Lower leg skin (tissue), 4 donors: Measurements from ENCODE around the gene EFCAB11. TPM values are rescaled to one million over a fixed set of nuclear protein-coding genes. Genes with fewer than 3 reads are reported as not detected.

ENCODE experiments used
- DNase-seq, 2 donors: peaks; one replicate each; pipeline ENCODE4 v3.0.0-alpha.2; 2019; ENCODE audit warnings: low spot score in 2 of 2
- H3K4me3 ChIP-seq: fragments of 200-600 bp; sonication (generic); 2 replicates; pipeline ENCODE4 v1.5.1; 2017; ENCODE audit warnings: mild to moderate bottlenecking, low read depth; ENCODE audit not compliant: poor library complexity, severe bottlenecking
- POLR2A ChIP-seq, 2 donors: fragments of 450-650 bp; IDR thresholded peaks; one replicate each; pipeline ENCODE4 v1.6.1; 2016 to 2017; ENCODE audit warnings: antibody characterized with exemption in 2 of 2, mild to moderate bottlenecking in 1 of 2, moderate library complexity in 1 of 2
- WGBS, 2 donors: methylation state at CpG; one replicate each; pipeline ENCODE4 v1.1.5; 2018; 5-methylcytosine and 5-hydroxymethylcytosine counted together
- intact Hi-C: fragments of 100-400 bp; cut with DNase I; formaldehyde crosslinking; loops from one replicate; pipeline ENCODE4 v1.15.0; 2023; ENCODE audit warnings: low total_unique reads
- total RNA-seq, 4 donors: library from RNA; depleted of rRNA; stranded (reverse); fragments of >200 nt; gene quantifications; one replicate each; pipeline ENCODE4 v1.1.0, GENCODE V29; 2016
- TF ChIP-seq, protein P1 (sequence below), 3 donors: fragments of 450-650 bp; IDR thresholded peaks; one replicate each; pipeline ENCODE4 v1.5.1; 2016; ENCODE audit warnings: antibody characterized with exemption in 3 of 3, mild to moderate bottlenecking in 3 of 3, moderate library complexity in 2 of 3

EFCAB11 gene
- total RNA-seq, 4 donors from 2014 or later = 2.6 to 9.6 (median 4.7) TPM

DNA sequence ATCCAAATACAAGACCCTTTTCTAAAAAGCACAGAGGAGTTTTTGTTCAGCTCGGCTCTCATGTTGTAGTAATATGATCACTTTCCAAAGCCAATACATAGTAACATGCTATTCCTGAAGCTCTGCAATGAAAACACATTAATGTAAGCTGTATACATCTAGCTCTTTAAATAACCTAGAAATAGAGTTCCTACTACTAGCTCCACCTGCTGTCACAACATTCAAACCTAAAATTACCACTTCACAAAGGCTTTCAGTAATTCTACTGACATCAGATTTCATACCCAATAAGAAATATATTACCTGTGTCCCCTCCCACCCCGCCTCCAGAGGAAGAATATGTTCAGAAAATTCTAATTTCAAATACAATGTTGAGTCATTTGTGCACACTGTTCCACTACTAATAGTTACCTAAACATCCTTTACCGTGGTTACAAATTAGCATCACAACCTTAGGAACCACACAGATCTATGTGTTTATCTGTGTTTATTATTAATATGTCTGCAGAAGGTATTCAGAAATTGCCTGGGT, 17.8 kb downstream of the EFCAB11 start:
- no peak overlapping the region for H3K4me3 ChIP-seq
- DNase-seq = no peak
- no peak for TF ChIP-seq POLR2A (IDR thresholded peaks at IDR 0.05)
- TF ChIP-seq, protein P1, sequence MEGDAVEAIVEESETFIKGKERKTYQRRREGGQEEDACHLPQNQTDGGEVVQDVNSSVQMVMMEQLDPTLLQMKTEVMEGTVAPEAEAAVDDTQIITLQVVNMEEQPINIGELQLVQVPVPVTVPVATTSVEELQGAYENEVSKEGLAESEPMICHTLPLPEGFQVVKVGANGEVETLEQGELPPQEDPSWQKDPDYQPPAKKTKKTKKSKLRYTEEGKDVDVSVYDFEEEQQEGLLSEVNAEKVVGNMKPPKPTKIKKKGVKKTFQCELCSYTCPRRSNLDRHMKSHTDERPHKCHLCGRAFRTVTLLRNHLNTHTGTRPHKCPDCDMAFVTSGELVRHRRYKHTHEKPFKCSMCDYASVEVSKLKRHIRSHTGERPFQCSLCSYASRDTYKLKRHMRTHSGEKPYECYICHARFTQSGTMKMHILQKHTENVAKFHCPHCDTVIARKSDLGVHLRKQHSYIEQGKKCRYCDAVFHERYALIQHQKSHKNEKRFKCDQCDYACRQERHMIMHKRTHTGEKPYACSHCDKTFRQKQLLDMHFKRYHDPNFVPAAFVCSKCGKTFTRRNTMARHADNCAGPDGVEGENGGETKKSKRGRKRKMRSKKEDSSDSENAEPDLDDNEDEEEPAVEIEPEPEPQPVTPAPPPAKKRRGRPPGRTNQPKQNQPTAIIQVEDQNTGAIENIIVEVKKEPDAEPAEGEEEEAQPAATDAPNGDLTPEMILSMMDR (IDR thresholded peaks at IDR 0.05) = no peak
- intact Hi-C loops = no loop called here
- 56 to 65% methylated on average over 3 of the region's 3 CpGs for WGBS, 2 donors

DNA sequence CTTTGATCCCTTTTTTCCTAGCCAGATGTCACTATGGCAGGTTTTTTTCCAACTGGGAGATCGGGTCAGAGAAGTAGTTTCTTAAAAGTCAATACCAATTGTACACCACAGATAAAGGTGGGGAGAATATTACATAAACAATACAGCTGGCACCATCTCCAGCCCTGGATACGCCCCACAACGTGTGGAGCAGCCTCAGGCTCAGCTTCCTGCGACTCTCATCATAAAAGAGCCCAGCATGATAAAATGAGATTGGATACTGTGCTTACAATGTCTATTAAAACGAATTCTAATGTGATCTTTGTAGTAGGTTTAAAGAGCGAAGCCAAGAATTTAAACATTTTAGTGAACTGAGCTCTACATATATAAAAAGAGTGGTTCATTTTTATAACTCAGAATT, 21.5 kb downstream of the EFCAB11 start:
- DNase-seq = no peak
- no peak for TF ChIP-seq POLR2A (IDR thresholded peaks at IDR 0.05)
- TF ChIP-seq, protein P1 (IDR thresholded peaks at IDR 0.05) = no peak
- no peak overlapping the region for H3K4me3 ChIP-seq
- intact Hi-C loops = no loop called here
- WGBS, 2 donors = 42 to 55% methylated on average over 6 of the region's 6 CpGs

DNA sequence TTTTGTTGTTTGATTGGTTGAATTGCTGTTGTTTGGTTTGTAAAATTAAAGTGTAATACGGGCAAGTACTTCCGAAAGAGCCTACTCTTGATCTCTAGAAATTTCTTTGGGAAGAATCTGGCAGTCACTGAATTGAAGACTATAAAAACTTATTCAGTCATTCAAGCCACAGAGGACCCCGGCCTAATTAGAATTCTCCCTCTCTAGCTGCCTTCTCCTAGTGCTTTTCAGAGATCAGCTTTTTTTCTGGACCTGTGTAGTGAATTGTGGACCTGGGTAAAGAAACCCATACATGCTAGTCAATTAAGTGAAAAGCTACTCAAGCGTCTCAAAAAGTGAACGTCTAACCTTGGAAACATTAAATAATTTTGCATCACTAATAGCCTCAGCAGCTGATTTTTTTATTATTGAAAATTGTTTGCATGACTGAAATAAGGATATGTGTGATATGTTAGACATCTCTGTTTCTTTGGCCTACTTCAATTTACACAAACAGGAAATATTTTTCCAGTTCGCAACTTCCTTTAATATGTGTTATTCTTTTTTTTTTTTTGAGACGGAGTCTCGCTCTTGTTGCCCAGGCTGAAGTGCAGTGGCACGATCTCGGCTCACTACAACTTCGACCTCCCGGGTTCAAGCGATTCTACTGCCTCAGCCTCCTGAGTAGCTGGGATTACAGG, 27.2 kb downstream of the EFCAB11 start:
- DNase-seq = no peak
- intact Hi-C loops = no loop called here
- H3K4me3 ChIP-seq = no peak overlapping the region
- no peak for TF ChIP-seq POLR2A (IDR thresholded peaks at IDR 0.05)
- WGBS, 2 donors = 84 to 93% methylated on average over 13 of the region's 13 CpGs

DNA sequence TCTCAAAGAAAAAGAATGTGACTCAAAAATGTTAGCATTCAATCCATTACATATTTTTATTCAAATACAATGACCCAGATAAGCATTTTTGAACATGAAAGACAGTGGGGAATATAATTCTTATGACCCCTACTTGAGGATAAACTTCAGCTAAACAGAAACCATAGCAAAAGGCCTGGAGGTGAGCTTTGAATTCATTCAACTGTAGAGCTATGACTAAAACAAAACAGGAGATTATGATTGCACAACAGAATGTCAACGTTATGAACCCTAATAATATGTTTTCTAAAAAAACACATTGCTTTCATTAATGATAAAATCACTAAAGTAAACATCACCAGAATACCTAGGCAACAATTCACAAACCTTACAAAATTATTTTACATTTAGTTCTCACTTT, 27.8 kb downstream of the EFCAB11 start:
- DNase-seq = no peak
- 13 to 15% methylated on average over 1 of the region's 1 CpG for WGBS, 2 donors
- TF ChIP-seq, protein P1 (IDR thresholded peaks at IDR 0.05) = no peak
- TF ChIP-seq POLR2A (IDR thresholded peaks at IDR 0.05) = no peak
- H3K4me3 ChIP-seq = no peak overlapping the region
- intact Hi-C loops = no loop called here

DNA sequence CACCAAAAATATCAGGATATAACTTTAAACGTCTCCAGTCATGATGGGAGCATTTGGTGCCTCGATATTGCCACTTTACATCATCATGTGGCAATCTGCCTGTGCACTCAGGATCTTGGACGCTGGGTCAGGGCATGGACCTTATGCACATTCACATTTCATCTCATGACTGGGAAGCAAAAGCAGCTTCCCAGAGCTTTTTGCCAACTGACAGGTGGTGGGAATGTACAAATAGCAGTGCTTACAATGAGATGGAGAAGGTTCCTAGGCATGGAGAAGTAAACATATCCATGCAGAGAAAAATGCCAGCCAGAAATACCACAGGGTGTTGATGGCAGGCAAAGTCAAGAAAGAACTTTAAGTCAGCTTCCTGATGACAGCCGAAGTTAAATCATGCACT, 30.3 kb downstream of the EFCAB11 start:
- TF ChIP-seq, protein P1 (IDR thresholded peaks at IDR 0.05) = no peak
- no peak for TF ChIP-seq POLR2A (IDR thresholded peaks at IDR 0.05)
- no peak for DNase-seq
- intact Hi-C loops = no loop called here
- 68 to 69% methylated on average over 4 of the region's 4 CpGs for WGBS, 2 donors
- no peak overlapping the region for H3K4me3 ChIP-seq

DNA sequence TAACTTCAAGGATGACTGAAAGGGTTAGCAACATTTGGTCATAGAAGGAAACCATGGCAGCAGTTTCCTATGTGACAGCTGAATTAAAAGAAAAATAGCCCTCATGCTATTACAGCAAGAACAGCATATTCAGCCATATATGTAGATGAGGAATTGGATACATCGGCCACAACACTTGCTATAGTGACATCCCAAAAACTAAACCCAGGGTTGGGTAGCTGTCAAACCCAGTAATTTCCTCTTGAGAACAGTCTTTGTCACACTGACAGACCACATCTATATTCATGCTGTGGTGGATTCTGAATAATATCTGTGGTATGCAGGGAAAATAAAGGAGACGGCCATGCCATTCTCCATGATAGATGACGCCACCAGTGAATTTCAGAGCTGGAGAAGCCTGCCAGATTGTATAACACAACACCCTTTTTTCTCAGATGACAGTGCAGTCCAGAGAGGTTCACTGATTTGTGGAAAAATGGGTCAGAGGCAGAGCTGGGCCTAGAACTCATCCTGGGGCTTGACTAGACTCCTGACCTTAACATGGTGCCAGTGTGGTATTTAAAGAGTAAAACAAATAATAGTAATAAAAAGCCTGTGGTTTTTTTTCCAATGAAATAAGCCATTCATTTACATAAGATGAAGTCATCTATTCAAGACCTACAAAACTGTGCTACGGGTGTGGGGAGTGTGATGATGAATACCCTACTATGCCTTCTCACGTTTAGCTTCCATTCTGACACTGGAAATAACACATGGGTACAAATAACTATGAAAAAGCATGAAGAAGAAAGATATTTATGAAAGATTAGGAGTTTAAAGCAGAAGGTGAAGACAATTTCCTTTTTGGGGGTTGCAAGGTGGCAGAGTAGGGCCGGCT, 32.3 kb downstream of the EFCAB11 start:
- WGBS, 2 donors = 81 to 90% methylated on average over 6 of the region's 6 CpGs
- H3K4me3 ChIP-seq = no peak overlapping the region
- no peak for DNase-seq
- intact Hi-C loops = no loop called here
- no peak for TF ChIP-seq POLR2A (IDR thresholded peaks at IDR 0.05)
- TF ChIP-seq, protein P1 (IDR thresholded peaks at IDR 0.05) = no peak
